SH-SY5Y (cell line): ENCODE measurements around the gene SSR2.

Source experiments
- GATA2 ChIP-seq: IDR thresholded peaks from 2 replicates; pipeline ENCODE4 v1.6.1; 2011; ENCODE audit warnings: mild to moderate bottlenecking, low read depth, low read length
- GATA3 ChIP-seq: IDR thresholded peaks from 2 replicates; pipeline ENCODE4 v1.6.1; 2011; ENCODE audit warnings: low read depth, mild to moderate bottlenecking, low read length, moderate library complexity

DNA sequence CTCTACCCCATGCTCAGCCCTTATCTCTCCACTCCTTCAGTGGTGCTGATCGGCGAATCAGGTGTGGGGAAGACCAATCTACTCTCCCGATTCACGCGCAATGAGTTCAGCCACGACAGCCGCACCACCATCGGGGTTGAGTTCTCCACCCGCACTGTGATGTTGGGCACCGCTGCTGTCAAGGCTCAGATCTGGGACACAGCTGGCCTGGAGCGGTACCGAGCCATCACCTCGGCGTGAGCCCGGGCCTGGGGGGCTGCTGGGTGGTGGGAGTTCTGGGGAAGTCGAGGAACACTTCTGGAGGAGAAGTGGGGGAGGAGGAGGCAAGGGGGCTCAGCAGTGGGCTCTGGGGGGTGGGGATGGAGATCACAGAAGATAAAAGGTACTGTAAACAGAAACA, 45.1 kb upstream of the SSR2 start:
- TF ChIP-seq GATA2: no peak
- TF ChIP-seq GATA3: no peak
